Transverse colon (tissue), 4 donors: ENCODE data around the gene CNTN5. TPM values are rescaled to one million over a fixed set of nuclear protein-coding genes. Genes with fewer than 3 reads are reported as not detected.

ENCODE experiments used
- DNase-seq: peaks from one replicate; pipeline ENCODE4 v3.0.0-alpha.2; 2019
- H3K27ac ChIP-seq, 4 donors: fragments of 200-600 bp; sonication (generic); 2 replicates each; pipeline ENCODE4 v1.5.1; 2016 to 2018; ENCODE audit warnings: inconsistent platforms in 4 of 4
- H3K27me3 ChIP-seq: fragments of 200-600 bp; sonication (generic); 2 replicates; pipeline ENCODE4 v1.5.1; 2017; ENCODE audit warnings: inconsistent platforms
- H3K36me3 ChIP-seq, 4 donors: fragments of 200-600 bp; sonication (generic); 2 replicates each; pipeline ENCODE4 v1.5.1; 2017 to 2019; ENCODE audit warnings: inconsistent platforms in 4 of 4
- H3K4me1 ChIP-seq, 4 donors: fragments of 200-600 bp; sonication (generic); 2 replicates each; pipeline ENCODE4 v1.5.1; 2017 to 2020; ENCODE audit warnings: inconsistent platforms in 4 of 4
- H3K4me3 ChIP-seq, 4 donors: fragments of 200-600 bp; sonication (generic); 1 replicate in 1 of 4; 2 replicates in 3 of 4; pipeline versions ENCODE4 v1.5.1 to v1.6.1; 2017 to 2019; ENCODE audit warnings: inconsistent platforms in 4 of 4
- H3K9me3 ChIP-seq, 2 donors: fragments of 200-600 bp; sonication (generic); 2 replicates each; pipeline ENCODE4 v1.5.1; 2017 to 2019; ENCODE audit warnings: inconsistent platforms in 2 of 2
- EP300 ChIP-seq: sonication (generic); formaldehyde crosslinking; IDR thresholded peaks from one replicate; pipeline ENCODE4 v1.6.1; 2017; ENCODE audit warnings: antibody characterized with exemption, low read depth
- POLR2A ChIP-seq: fragments of 450-650 bp; IDR thresholded peaks from one replicate; pipeline ENCODE4 v1.6.1; 2016; ENCODE audit warnings: antibody characterized with exemption, mild to moderate bottlenecking, moderate library complexity
- POLR2AphosphoS5 ChIP-seq, 3 donors: sonication (generic); formaldehyde crosslinking; IDR thresholded peaks; one replicate each; pipeline ENCODE4 v1.6.1; 2016; ENCODE audit warnings: antibody characterized with exemption in 3 of 3
- WGBS, 2 donors: methylation state at CpG; one replicate each; pipeline ENCODE4 v1.1.5; 2018; ENCODE audit warnings: low coverage in 1 of 2; 5-methylcytosine and 5-hydroxymethylcytosine counted together
- in situ Hi-C, 4 donors: fragments of 200-750 bp; cut with MboI; loops; one replicate each; pipeline versions ENCODE4 v1.15.0 to v1.15.1; 2017; ENCODE audit warnings: low sequenced_read_pairs in 3 of 4, low pct_ligation_motif_present in 1 of 4, low pct_unique_long_range_greater_than_20kb in 1 of 4
- intact Hi-C: fragments of 100-400 bp; cut with DNase I; formaldehyde crosslinking; loops from one replicate; pipeline ENCODE4 v1.15.1; 2023; ENCODE audit warnings: low total_unique reads
- total RNA-seq, 4 donors: library from RNA; depleted of rRNA; stranded (reverse); fragments of >200 nt; gene quantifications; one replicate each; pipeline ENCODE4 v1.1.0, GENCODE V29; 2016
- TF ChIP-seq, protein P1 (sequence below), 5 experiments: fragments of 200-600 bp in 3 of 5; fragments of 450-650 bp in 2 of 5; sonication (generic) in 3 of 5; IDR thresholded peaks; 1 replicate in 2 of 5; 2 replicates in 3 of 5; pipeline ENCODE4 v1.5.1; 2016 to 2017; ENCODE audit warnings: antibody characterized with exemption in 5 of 5, inconsistent platforms in 3 of 5, mild to moderate bottlenecking in 2 of 5, moderate library complexity in 1 of 5

The CNTN5 gene
- total RNA-seq, 4 donors from 2014 or later: 0.14 TPM; not detected in 3

DNA sequence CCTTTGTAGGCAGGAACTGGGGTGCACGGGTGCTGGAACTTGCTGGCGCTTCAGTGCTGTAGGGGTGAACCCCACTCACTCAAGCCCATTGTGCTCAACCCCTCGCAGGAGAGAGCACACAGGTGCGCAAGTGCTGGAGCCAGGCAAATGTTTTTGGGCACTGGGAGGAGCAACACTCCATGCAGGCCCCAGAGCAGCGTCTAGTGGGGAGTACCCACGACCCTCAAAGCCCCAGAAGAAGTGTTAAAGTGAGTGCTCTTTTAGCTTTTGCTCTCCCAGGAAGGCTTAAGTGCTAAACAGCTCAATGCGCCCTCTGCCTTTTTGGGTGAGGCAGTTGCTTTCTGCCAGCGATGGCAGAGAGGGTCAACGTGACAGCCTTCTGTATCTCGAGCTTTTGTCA is 1384.2 kb downstream of the CNTN5 start:
- in situ Hi-C loops: no loop called here
- H3K4me1 ChIP-seq: no peaks in the 10 kb centered on the region
- TF ChIP-seq POLR2A: no peak
- TF ChIP-seq EP300: no peak
- TF ChIP-seq POLR2AphosphoS5 (IDR thresholded peaks at IDR 0.05): no peak
- TF ChIP-seq, protein P1, sequence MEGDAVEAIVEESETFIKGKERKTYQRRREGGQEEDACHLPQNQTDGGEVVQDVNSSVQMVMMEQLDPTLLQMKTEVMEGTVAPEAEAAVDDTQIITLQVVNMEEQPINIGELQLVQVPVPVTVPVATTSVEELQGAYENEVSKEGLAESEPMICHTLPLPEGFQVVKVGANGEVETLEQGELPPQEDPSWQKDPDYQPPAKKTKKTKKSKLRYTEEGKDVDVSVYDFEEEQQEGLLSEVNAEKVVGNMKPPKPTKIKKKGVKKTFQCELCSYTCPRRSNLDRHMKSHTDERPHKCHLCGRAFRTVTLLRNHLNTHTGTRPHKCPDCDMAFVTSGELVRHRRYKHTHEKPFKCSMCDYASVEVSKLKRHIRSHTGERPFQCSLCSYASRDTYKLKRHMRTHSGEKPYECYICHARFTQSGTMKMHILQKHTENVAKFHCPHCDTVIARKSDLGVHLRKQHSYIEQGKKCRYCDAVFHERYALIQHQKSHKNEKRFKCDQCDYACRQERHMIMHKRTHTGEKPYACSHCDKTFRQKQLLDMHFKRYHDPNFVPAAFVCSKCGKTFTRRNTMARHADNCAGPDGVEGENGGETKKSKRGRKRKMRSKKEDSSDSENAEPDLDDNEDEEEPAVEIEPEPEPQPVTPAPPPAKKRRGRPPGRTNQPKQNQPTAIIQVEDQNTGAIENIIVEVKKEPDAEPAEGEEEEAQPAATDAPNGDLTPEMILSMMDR (IDR thresholded peaks at IDR 0.05): no peak
- H3K4me3 ChIP-seq: no peak overlapping the region
- no peak overlapping the region for H3K27ac ChIP-seq
- 78 to 84% methylated on average over 6 to 10 of the region's 10 CpGs for WGBS, 2 donors
- H3K27me3 ChIP-seq: no peaks in the 10 kb centered on the region
- peaks cover 0 to 5% of the 10 kb centered on the region in 2 donors for H3K9me3 ChIP-seq
- DNase-seq: no peak
- intact Hi-C loops: no loop called here
- no peaks in the 10 kb centered on the region for H3K36me3 ChIP-seq
